ENCODE data around the gene TNFAIP1. TPM values are rescaled to one million over a fixed set of nuclear protein-coding genes. Genes with fewer than 3 reads are reported as not detected.

TNFAIP1 gene
- polyA plus RNA-seq, 2 of the 4 experiments (the other 2 are of a cell fraction), result 38.8 to 68.3 TPM

DNA sequence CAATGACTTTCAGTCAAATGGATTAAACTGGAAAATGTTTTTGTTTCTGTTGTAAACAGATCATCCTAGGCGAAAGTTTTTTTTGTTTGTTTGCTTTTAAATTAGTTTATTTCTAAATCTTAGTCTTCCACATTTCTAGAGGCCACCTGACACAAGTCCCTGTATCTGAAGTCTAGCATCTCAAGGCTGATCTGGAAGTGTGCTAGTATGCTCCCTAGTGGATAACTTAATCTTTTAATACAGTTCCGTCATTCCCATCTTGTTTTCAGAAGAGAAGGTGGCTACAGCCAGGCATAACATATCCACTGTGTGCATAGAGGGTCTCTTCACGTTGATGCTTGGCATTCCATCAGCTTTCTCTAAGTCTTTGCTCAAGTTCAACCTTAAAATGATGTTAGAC is 7.9 kb upstream of the TNFAIP1 start (continued):
- TF ChIP-seq FOSL2 (IDR thresholded peaks at IDR 0.05) (no peak), FOSL2 (CRISPR knock-in tag; IDR thresholded peaks at IDR 0.05) (no peak)

DNA sequence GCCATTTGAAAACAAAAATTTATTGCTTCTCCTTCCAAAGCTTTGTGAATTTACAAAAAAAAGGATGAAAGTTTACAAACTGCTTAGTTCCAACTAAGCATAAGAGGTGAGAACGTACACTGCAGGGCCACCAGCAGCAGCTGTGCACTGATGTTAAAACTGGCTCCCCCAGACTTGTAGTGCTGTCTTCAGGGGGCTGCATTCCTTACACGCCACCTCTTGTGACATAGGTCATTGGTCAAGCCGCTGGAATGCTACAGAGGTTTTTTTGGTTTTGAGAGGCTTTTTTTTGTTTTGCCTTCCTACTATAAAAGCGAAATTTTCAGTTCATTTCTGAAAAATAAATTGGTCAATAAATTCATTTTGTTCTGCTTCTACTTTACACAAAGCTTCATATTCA is 7.2 kb upstream of the TNFAIP1 start:
- CTCF ChIA-PET, result interaction anchor here (0.8 to 2.2 kb wide), 11 partner anchors 9 to 96 kb away, joined by 3 to 11 read pairs (median 4); partner anchors contain the start of gene TMEM97
- Histone ChIP-seq H3K27ac (no peak overlapping the region), H3K4me2 (no peak overlapping the region), H3K4me1 (peaks cover 24% of the 10 kb centered on the region), H3K4me3 (no peak overlapping the region), H3K9me3 (no peaks in the 10 kb centered on the region)
- 85% methylated on average over 4 of the region's 4 CpGs for WGBS (ENCODE audit: missing lambda C conversion rate)
- POLR2A ChIA-PET, result no interaction called here
- DNase-seq (ENCODE audit: low read depth in 1 of 2, low spot score in 1 of 2) (no peak), ATAC-seq (no peak), FAIRE-seq (no peak)
- no peak for TF ChIP-seq KDM1A (IDR thresholded peaks at IDR 0.05; ENCODE audit: low read depth)

DNA sequence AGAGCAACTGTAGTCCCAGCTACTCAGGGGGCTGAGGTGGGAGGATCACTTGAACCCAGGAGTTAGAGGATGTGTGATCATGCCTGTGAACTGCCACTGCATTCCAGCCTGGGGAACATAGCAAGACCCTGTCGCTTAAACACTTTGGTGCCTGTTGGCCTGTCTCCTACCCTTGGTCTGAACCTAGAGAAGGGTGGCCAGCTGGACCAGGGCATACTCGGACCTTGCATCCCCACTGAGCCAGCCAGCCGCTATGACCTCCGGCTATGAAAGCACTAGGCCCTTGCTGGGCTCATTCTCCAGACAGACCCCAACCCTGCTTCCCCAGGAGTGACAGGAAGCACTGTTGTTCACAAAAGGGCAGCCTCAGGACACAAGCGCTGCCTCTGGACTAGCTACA is 4.9 kb upstream of the TNFAIP1 start:
- Histone ChIP-seq H3K9me3 (no peaks in the 10 kb centered on the region), H3K27ac (no peak overlapping the region), H3K4me2 (no peak overlapping the region), H3K4me1 (peaks cover 10% of the 10 kb centered on the region; the same call in 2 of the 3 replicates), H3K4me3 (no peak overlapping the region)
- DNase-seq (ENCODE audit: low read depth in 1 of 2, low spot score in 1 of 2), result no peak
- FAIRE-seq, result no peak
- ChIA-PET POLR2A (interaction anchor here (1.2 kb wide), 1 partner anchor 27 kb away, joined by 4 read pairs; the partner anchor contains the start of gene POLDIP2), CTCF (interaction anchor here (1.6 to 7.0 kb wide), 3 partner anchors 10 to 79 kb away, joined by 6 to 39 read pairs (median 10); partner anchors contain the start of gene TMEM97)
- 87% methylated on average over 5 of the region's 5 CpGs for WGBS (ENCODE audit: missing lambda C conversion rate)
- ATAC-seq, result no peak
- TF ChIP-seq CHD2 (IDR thresholded peaks at IDR 0.05; ENCODE audit: low read length, partially characterized antibody) (no peak), MAZ (IDR thresholded peaks at IDR 0.05; ENCODE audit: borderline replicate concordance, low read depth, low read length) (no peak), EP300 (IDR thresholded peaks at IDR 0.05) (no peak), MYC (IDR thresholded peaks at IDR 0.05; ENCODE audit: borderline replicate concordance, low read length) (no peak), HDAC2 (IDR thresholded peaks at IDR 0.05) (no peak), HOXA7 (CRISPR knock-in tag; IDR thresholded peaks at IDR 0.05) (no peak), TP53 (CRISPR knock-in tag; IDR thresholded peaks at IDR 0.05) (no peak), PHF8 (IDR thresholded peaks at IDR 0.05; ENCODE audit: borderline replicate concordance, low read depth) (no peak), CEBPB (IDR thresholded peaks at IDR 0.05) (no peak), EHMT2 (IDR thresholded peaks at IDR 0.05; ENCODE audit: low read depth) (no peak), CBX2 (IDR thresholded peaks at IDR 0.05; ENCODE audit: borderline replicate concordance, low read depth) (no peak), RNF2 (IDR thresholded peaks at IDR 0.05; ENCODE audit: borderline replicate concordance, low read depth) (no peak), BHLHE40 (IDR thresholded peaks at IDR 0.05; ENCODE audit: low read depth, low read length) (no peak), FOSL2 (IDR thresholded peaks at IDR 0.05) (no peak), FOSL2 (CRISPR knock-in tag; IDR thresholded peaks at IDR 0.05) (no peak), SMC3 (IDR thresholded peaks at IDR 0.05) (no peak)
- TF ChIP-seq, protein P1, sequence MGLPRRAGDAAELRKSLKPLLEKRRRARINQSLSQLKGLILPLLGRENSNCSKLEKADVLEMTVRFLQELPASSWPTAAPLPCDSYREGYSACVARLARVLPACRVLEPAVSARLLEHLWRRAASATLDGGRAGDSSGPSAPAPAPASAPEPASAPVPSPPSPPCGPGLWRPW (IDR thresholded peaks at IDR 0.05), result no peak
- TF ChIP-seq, protein P2, sequence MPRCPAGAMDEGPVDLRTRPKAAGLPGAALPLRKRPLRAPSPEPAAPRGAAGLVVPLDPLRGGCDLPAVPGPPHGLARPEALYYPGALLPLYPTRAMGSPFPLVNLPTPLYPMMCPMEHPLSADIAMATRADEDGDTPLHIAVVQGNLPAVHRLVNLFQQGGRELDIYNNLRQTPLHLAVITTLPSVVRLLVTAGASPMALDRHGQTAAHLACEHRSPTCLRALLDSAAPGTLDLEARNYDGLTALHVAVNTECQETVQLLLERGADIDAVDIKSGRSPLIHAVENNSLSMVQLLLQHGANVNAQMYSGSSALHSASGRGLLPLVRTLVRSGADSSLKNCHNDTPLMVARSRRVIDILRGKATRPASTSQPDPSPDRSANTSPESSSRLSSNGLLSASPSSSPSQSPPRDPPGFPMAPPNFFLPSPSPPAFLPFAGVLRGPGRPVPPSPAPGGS (IDR thresholded peaks at IDR 0.05), result no peak

DNA sequence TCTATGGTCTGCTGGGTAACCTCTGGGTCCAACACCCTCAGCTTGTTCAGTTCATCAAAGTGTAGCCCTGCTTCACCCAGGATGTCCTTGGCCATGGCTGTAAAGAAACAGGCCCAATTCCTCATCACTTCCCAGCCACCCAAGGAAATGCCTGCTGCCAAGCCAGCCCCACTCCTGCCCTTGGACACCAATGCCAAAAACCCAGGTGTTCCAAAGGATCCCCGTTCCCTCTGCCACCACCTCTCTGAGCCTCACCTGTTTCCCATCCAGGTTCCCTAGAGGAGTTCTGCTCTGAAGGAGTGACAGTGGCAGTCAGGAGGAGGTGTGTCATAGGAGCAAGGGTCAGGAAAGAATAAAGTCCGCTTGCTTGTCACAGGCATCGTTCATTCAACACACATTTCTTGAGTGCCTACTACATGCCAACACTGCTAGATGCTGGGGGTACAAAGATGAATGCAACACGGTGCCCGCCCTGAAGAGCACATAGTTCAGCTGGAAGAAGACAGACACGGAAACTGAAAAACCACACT is 3.6 kb upstream of the TNFAIP1 start:
- ATAC-seq (no peak), DNase-seq (ENCODE audit: low read depth in 1 of 2, low spot score in 1 of 2) (no peak), FAIRE-seq (no peak)
- Histone ChIP-seq H3K27ac (no peak overlapping the region), H3K4me2 (no peak overlapping the region), H3K9me3 (no peaks in the 10 kb centered on the region), H3K4me1 (peaks cover 16% of the 10 kb centered on the region), H3K4me3 (no peak overlapping the region)
- WGBS (ENCODE audit: missing lambda C conversion rate), result 88% methylated on average over 6 of the region's 6 CpGs
- ChIA-PET CTCF (interaction anchor here (0.6 to 7.0 kb wide), 4 partner anchors 11 to 114 kb away, joined by 3 to 39 read pairs (median 4); partner anchors contain the start of gene TMEM97), POLR2A (interaction anchor here (0.5 kb wide), 1 partner anchor 36 kb away, joined by 3 read pairs; no protein-coding TSS in a partner anchor)
- TF ChIP-seq POLR2AphosphoS2 (conservative IDR thresholded peaks at IDR 0.05; ENCODE audit: low read length) (no peak), RNF2 (IDR thresholded peaks at IDR 0.05; ENCODE audit: borderline replicate concordance, low read depth) (no peak), ZNF302 (CRISPR knock-in tag; IDR thresholded peaks at IDR 0.05) (no peak), SMC3 (IDR thresholded peaks at IDR 0.05) (no peak), MYC (IDR thresholded peaks at IDR 0.05; ENCODE audit: borderline replicate concordance, low read length) (no peak), ESRRA (IDR thresholded peaks at IDR 0.05; ENCODE audit: borderline replicate concordance, low read length) (no peak), RARB (CRISPR knock-in tag; IDR thresholded peaks at IDR 0.05) (no peak)
- TF ChIP-seq, protein P1 (IDR thresholded peaks at IDR 0.05), result no peak
- TF ChIP-seq, protein P3, sequence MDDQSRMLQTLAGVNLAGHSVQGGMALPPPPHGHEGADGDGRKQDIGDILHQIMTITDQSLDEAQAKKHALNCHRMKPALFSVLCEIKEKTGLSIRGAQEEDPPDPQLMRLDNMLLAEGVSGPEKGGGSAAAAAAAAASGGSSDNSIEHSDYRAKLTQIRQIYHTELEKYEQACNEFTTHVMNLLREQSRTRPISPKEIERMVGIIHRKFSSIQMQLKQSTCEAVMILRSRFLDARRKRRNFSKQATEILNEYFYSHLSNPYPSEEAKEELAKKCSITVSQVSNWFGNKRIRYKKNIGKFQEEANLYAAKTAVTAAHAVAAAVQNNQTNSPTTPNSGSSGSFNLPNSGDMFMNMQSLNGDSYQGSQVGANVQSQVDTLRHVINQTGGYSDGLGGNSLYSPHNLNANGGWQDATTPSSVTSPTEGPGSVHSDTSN (IDR thresholded peaks at IDR 0.05), result no peak
- TF ChIP-seq, protein P4, sequence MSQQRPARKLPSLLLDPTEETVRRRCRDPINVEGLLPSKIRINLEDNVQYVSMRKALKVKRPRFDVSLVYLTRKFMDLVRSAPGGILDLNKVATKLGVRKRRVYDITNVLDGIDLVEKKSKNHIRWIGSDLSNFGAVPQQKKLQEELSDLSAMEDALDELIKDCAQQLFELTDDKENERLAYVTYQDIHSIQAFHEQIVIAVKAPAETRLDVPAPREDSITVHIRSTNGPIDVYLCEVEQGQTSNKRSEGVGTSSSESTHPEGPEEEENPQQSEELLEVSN (IDR thresholded peaks at IDR 0.05; ENCODE audit: borderline replicate concordance, low read depth), result no peak
- TF ChIP-seq, protein P2 (IDR thresholded peaks at IDR 0.05), result no peak
- TF ChIP-seq, protein P5, sequence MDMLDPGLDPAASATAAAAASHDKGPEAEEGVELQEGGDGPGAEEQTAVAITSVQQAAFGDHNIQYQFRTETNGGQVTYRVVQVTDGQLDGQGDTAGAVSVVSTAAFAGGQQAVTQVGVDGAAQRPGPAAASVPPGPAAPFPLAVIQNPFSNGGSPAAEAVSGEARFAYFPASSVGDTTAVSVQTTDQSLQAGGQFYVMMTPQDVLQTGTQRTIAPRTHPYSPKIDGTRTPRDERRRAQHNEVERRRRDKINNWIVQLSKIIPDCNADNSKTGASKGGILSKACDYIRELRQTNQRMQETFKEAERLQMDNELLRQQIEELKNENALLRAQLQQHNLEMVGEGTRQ (IDR thresholded peaks at IDR 0.05), result no peak
